OCI-LY7 (cell line): ENCODE results near the gene DEPDC1. TPM values are rescaled to one million over a fixed set of nuclear protein-coding genes. Genes with fewer than 3 reads are reported as not detected.
A peak's percentile ranks its signal among the peaks of the same experiment; 100 is the strongest.

ENCODE experiments used
- BruUV-seq: library from RNA; stranded (reverse); fragments of 400-500 nt; replicated peaks from 2 replicates; lab custom pipeline; 2021; lab: Mats Ljungman, UMichigan
- CTCF ChIA-PET: fragments of 300-600 bp; sonication (Branson Sonifier 250); formaldehyde crosslinking; loops from one replicate; lab custom pipeline; 2022; ENCODE audit warnings: antibody characterized with exemption; ENCODE audit not compliant: unreplicated experiment; lab: Charles Lee
- POLR2A ChIA-PET: fragments of 300-600 bp; sonication (Branson Sonifier 250); formaldehyde crosslinking; loops from one replicate; lab custom pipeline; 2022; ENCODE audit warnings: antibody characterized with exemption; lab: Charles Lee
- DNase-seq: peaks from one replicate; pipeline ENCODE4 v3.0.0-alpha.2; 2015; ENCODE audit warnings: low spot score
- H2AFZ ChIP-seq: fragments of 200-600 bp; sonication (generic), shearing (Covaris generic); 2 replicates; pipeline ENCODE4 v1.6.1; 2014; ENCODE audit warnings: mild to moderate bottlenecking, antibody characterized with exemption, low read length, moderate library complexity
- H3K27ac ChIP-seq: fragments of 200-600 bp; sonication (generic); 2 replicates; pipeline ENCODE4 v1.5.1; 2014; ENCODE audit warnings: mixed run types, low read depth, mild to moderate bottlenecking, moderate library complexity, low read length, inconsistent platforms; ENCODE audit not compliant: poor library complexity, severe bottlenecking
- H3K36me3 ChIP-seq: fragments of 200-600 bp; sonication (generic); 2 replicates; pipeline ENCODE4 v1.6.1; 2014; ENCODE audit warnings: mild to moderate bottlenecking, antibody characterized with exemption, low read length, moderate library complexity, mixed read lengths; ENCODE audit not compliant: insufficient read depth
- H3K4me1 ChIP-seq: fragments of 200-600 bp; sonication (generic); 2 replicates; pipeline ENCODE4 v1.5.1; 2014; ENCODE audit warnings: mild to moderate bottlenecking, low read length; ENCODE audit not compliant: insufficient read depth, poor library complexity, severe bottlenecking
- H3K4me2 ChIP-seq: fragments of 200-600 bp; sonication (generic); 2 replicates; pipeline ENCODE4 v1.6.1; 2014; ENCODE audit warnings: mild to moderate bottlenecking, low read length
- H3K4me3 ChIP-seq: fragments of 200-600 bp; sonication (generic); 2 replicates; pipeline ENCODE4 v1.5.1; 2014; ENCODE audit warnings: mild to moderate bottlenecking, low read depth, low read length; ENCODE audit not compliant: poor library complexity, severe bottlenecking
- H3K79me2 ChIP-seq: fragments of 200-600 bp; sonication (generic); 2 replicates; pipeline ENCODE4 v1.6.1; 2016; ENCODE audit warnings: low read depth, mild to moderate bottlenecking, low read length, moderate library complexity, mixed read lengths; ENCODE audit not compliant: insufficient read depth
- H3K9me2 ChIP-seq: fragments of 200-600 bp; sonication (generic); 2 replicates; pipeline ENCODE4 v1.6.1; 2016; ENCODE audit warnings: mild to moderate bottlenecking, low read length, mixed read lengths; ENCODE audit not compliant: insufficient read depth
- H3K9me3 ChIP-seq: fragments of 200-600 bp; sonication (generic); 2 replicates; pipeline ENCODE4 v1.6.1; 2014; ENCODE audit warnings: mild to moderate bottlenecking, mixed run types, low read length, mixed read lengths
- H4K20me1 ChIP-seq: fragments of 200-600 bp; sonication (generic); 2 replicates; pipeline ENCODE4 v1.6.1; 2014; ENCODE audit warnings: mild to moderate bottlenecking, antibody characterized with exemption, low read length, moderate library complexity, mixed read lengths; ENCODE audit not compliant: insufficient read depth
- CTCF ChIP-seq: fragments of 200-600 bp; sonication (generic); conservative IDR thresholded peaks from 2 replicates; pipeline ENCODE4 v1.5.1; 2014; ENCODE audit warnings: mild to moderate bottlenecking, antibody characterized with exemption, low read length, moderate library complexity, mixed read lengths
- EZH2phosphoT487 ChIP-seq: fragments of 200-600 bp; sonication (generic); IDR thresholded peaks from 2 replicates; pipeline ENCODE4 v1.6.1; 2018; ENCODE audit warnings: low read depth, borderline replicate concordance, mild to moderate bottlenecking, mixed run types, antibody characterized with exemption, low read length, moderate library complexity, mixed read lengths
- intact Hi-C: fragments of 100-400 bp; cut with micrococcal nuclease; formaldehyde crosslinking; loops from one replicate; pipeline ENCODE4 v1.10.0; 2022; ENCODE audit not compliant: unreplicated experiment
- total RNA-seq, 2 experiments: library from RNA; depleted of rRNA in 1 of 2; stranded (reverse); fragments of >200 nt in 1 of 2; shearing (Covaris generic) in 1 of 2; gene quantifications; 2 replicates each; pipeline ENCODE4 v1.2.3, GENCODE V29; 2014 to 2022

Gene DEPDC1
- total RNA-seq, 2 experiments from 2014 or later, result 20.6 to 45.7 TPM

DNA sequence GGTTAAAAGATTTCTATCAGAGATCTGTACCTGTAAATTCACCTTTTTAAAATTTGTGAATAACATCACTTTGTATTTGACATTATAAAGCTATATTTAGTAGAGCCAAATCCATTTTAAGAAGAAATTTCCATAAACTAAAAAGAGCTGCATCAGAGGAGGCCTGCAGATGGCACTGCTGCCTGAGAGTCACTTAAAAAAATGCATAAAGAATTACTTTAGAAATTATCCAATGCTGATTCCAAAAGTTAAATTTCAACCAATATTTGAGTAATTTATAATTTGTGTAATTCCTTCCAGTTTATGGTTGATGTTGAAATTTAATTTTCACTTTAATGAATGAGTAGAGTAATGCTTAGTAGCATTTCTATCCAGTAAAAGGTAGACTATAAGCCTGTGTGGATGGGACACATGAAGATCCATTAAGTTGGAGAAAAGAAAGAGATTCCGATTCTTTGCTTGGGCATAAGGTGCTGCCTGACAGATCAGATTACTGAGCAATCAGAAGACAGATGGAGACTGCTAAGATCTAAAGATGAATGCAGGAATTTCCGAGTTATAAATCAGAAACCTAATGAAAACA lies 26.4 kb downstream of the DEPDC1 start:
- no peaks in the 10 kb centered on the region for H3K79me2 ChIP-seq
- no peaks in the 10 kb centered on the region for H4K20me1 ChIP-seq
- intact Hi-C loops, result no loop called here
- H3K4me3 ChIP-seq, result no peak overlapping the region
- TF ChIP-seq CTCF (peak; percentile 79), EZH2phosphoT487 (no peak)
- no peaks in the 10 kb centered on the region for H3K4me1 ChIP-seq
- H3K9me2 ChIP-seq, result no peaks in the 10 kb centered on the region
- H2AFZ ChIP-seq, result no peak overlapping the region
- H3K27ac ChIP-seq, result no peak overlapping the region
- BruUV-seq, result no TSS peak
- H3K4me2 ChIP-seq, result no peak overlapping the region
- DNase-seq, result no peak
- H3K36me3 ChIP-seq, result peaks cover 7% of the 10 kb centered on the region; the same call in 1 of the 2 replicates
- POLR2A ChIA-PET, result interaction anchor here (0.7 to 0.8 kb wide), 2 partner anchors 10 to 1013 kb away, joined by 3 to 6 read pairs; no protein-coding TSS in a partner anchor
- CTCF ChIA-PET, result no interaction called here
- H3K9me3 ChIP-seq, result no peaks in the 10 kb centered on the region

DNA sequence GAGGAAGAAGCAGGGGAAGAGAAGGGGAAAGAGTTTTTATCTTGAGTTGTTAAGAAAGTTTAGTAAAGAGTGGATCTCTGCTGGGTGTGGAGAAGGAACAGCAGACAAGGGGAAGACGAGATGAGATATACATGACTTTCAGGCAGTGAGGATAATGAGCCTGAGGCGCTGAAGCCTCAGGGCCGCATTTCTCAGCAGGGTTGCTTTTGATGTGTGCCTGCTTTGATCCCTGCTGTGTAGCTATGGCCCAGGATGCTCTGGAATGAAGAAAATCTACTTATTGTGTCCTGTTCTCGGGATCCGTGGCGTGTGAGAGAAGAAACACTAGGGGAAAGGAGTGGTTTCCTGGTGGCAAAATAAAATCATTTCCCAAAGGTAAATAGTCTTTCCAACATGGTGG lies 32.0 kb downstream of the DEPDC1 start:
- H3K36me3 ChIP-seq, result no peaks in the 10 kb centered on the region
- intact Hi-C loops, result loop anchor here (10.0 kb wide), 1 partner anchor 1270 kb away; no protein-coding TSS in a partner anchor
- no peak overlapping the region for H2AFZ ChIP-seq
- H3K4me3 ChIP-seq, result no peak overlapping the region
- no peaks in the 10 kb centered on the region for H3K9me3 ChIP-seq
- BruUV-seq, result no TSS peak
- no peaks in the 10 kb centered on the region for H4K20me1 ChIP-seq
- H3K79me2 ChIP-seq, result no peaks in the 10 kb centered on the region
- H3K4me2 ChIP-seq, result no peak overlapping the region
- DNase-seq, result no peak
- H3K9me2 ChIP-seq, result no peaks in the 10 kb centered on the region
- no peak overlapping the region for H3K27ac ChIP-seq
- ChIA-PET POLR2A (no interaction called here), CTCF (no interaction called here)
- TF ChIP-seq EZH2phosphoT487, result no peak
- TF ChIP-seq CTCF, result no peak
- no peaks in the 10 kb centered on the region for H3K4me1 ChIP-seq

- Histone ChIP-seq H3K9me2 (no peaks in the 10 kb centered on the region), H3K4me3 (no peak overlapping the region), H3K36me3 (no peaks in the 10 kb centered on the region), H3K27ac (no peak overlapping the region), H2AFZ (no peak overlapping the region), H3K4me2 (no peak overlapping the region), H3K9me3 (no peaks in the 10 kb centered on the region), H4K20me1 (no peaks in the 10 kb centered on the region), H3K4me1 (no peaks in the 10 kb centered on the region), H3K79me2 (no peaks in the 10 kb centered on the region)
- CTCF ChIA-PET, result no interaction called here
- POLR2A ChIA-PET, result no interaction called here
- no peak for DNase-seq
- no TSS peak for BruUV-seq
- intact Hi-C loops, result loop anchor here (10.0 kb wide), 1 partner anchor 1274 kb away; no protein-coding TSS in a partner anchor
- no peak for TF ChIP-seq CTCF
- no peak for TF ChIP-seq EZH2phosphoT487
These were observed 35.9 kb downstream of the DEPDC1 start for GRCh38 chr1:68460935-68461334.
